ENCODE measurements around the gene NHS.

NHS gene

DNA sequence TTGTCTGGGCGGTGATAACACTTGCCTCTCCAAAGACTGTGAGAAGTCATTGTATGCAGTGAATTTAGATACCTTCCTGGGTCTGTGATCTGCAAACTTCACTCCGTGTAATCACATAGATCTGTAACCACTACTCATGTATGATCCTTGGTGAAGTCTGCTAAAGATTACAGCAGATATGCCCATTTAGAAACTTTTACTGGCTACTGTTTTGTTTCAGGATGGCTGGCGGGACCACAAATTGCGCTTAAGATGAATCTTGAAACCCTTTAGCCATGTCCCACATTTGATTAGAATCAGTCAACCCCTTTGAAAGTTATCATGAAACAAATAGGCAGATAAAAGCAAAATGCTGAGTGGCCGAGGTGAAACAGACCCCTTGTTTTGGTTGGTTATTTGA is 235.8 kb downstream of the NHS start:
- no peaks in the 10 kb centered on the region for H3K9me3 ChIP-seq (replicated peaks; ENCODE audit: low read length)
- H3K4me1 ChIP-seq (ENCODE audit: control insufficient read depth, insufficient read depth, low read length), result no peaks in the 10 kb centered on the region
- H3K4me2 ChIP-seq (ENCODE audit: low read length), result no peak overlapping the region
- H3K4me3 ChIP-seq (ENCODE audit: low read length), result no peak overlapping the region
- no peaks in the 10 kb centered on the region for H3K36me3 ChIP-seq (ENCODE audit: insufficient read depth, low read length)
- no peak overlapping the region for H3K9ac ChIP-seq (ENCODE audit: low read depth, low read length)
- no peaks in the 10 kb centered on the region for H3K27me3 ChIP-seq (ENCODE audit: control insufficient read depth, insufficient read depth, low read length)

DNA sequence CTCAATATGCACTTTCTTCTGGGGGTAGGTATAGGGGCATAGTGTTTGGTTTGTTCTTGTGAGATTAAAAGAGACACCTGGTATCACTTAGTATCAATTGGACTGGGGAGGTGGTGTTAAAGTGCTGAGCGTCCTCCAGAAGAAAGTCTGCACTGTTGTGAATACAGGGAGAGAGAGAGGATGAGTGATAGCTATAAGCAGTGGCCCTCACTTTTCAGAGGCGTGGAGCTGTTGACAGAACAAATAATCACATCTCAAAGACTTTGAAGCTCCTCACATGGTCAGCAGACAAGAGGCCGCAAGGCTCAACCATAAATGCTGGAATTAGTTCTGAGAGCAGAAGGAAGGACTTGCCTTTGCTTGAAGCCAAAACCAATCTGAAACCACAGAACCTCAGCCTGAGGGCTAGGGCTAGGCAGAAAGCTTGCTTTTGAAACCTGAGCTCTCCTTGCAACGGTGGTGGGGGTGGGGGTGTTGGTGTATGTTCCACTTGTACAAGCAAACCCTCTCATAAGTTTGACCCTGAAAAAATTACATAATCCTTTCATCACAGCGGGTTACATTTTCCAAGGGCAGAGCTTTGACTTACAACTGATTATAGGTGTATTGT is 239.1 kb downstream of the NHS start:
- H3K4me3 ChIP-seq (ENCODE audit: low read length), result no peak overlapping the region
- no peaks in the 10 kb centered on the region for H3K27me3 ChIP-seq (ENCODE audit: control insufficient read depth, insufficient read depth, low read length)
- no peaks in the 10 kb centered on the region for H3K9me3 ChIP-seq (replicated peaks; ENCODE audit: low read length)
- H3K4me1 ChIP-seq (ENCODE audit: control insufficient read depth, insufficient read depth, low read length), result no peaks in the 10 kb centered on the region
- H3K36me3 ChIP-seq (ENCODE audit: insufficient read depth, low read length), result no peaks in the 10 kb centered on the region
- H3K4me2 ChIP-seq (ENCODE audit: low read length), result no peak overlapping the region
- no peak overlapping the region for H3K9ac ChIP-seq (ENCODE audit: low read depth, low read length)

DNA sequence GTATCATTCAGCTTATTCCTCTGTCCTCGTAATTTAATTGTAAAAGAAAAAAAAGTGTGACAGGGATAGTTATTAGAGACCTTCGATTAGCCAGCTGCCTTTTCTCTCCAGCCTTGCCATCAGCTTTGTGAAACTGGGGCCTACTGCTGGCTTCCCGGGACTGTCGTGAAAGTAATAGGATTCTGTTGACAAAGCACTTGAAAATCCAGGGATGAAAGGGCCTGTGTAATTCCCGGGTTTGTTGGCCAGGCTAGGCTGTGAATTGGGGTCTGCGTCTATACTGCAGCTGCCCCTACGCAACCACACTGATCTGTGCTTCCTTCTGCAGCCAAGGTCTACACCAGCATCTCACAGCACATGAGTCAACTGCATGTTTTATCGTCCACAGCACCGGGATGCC is 241.9 kb downstream of the NHS start:
- Histone ChIP-seq H3K4me1 (ENCODE audit: control insufficient read depth, insufficient read depth, low read length) (no peaks in the 10 kb centered on the region), H3K36me3 (ENCODE audit: insufficient read depth, low read length) (no peaks in the 10 kb centered on the region), H3K4me2 (ENCODE audit: low read length) (no peak overlapping the region), H3K9me3 (replicated peaks; ENCODE audit: low read length) (no peaks in the 10 kb centered on the region), H3K4me3 (ENCODE audit: low read length) (no peak overlapping the region), H3K9ac (ENCODE audit: low read depth, low read length) (no peak overlapping the region), H3K27me3 (ENCODE audit: control insufficient read depth, insufficient read depth, low read length) (no peaks in the 10 kb centered on the region)

DNA sequence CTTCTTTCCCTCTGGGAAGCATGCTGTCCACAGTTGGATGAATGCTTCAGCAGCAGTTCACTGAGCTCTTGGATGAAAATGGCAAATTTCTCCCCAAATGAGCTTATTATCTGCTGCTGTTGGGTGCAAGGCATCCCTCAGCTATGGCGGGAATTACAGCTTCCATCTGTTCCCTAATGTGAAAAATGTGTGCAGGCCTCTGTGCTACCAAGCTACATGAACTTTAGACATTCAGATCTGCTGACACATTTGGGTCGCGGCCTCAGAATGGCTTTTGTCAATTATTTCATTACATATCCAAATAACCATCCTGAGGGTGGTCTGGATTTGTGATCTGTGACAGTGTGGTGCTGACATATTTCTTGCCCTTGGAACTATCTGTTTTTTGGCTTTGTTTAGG is 242.8 kb downstream of the NHS start:
- no peaks in the 10 kb centered on the region for H3K4me1 ChIP-seq (ENCODE audit: control insufficient read depth, insufficient read depth, low read length)
- no peak overlapping the region for H3K9ac ChIP-seq (ENCODE audit: low read depth, low read length)
- no peaks in the 10 kb centered on the region for H3K27me3 ChIP-seq (ENCODE audit: control insufficient read depth, insufficient read depth, low read length)
- no peaks in the 10 kb centered on the region for H3K9me3 ChIP-seq (replicated peaks; ENCODE audit: low read length)
- no peak overlapping the region for H3K4me3 ChIP-seq (ENCODE audit: low read length)
- H3K36me3 ChIP-seq (ENCODE audit: insufficient read depth, low read length), result no peaks in the 10 kb centered on the region
- H3K4me2 ChIP-seq (ENCODE audit: low read length), result no peak overlapping the region

DNA sequence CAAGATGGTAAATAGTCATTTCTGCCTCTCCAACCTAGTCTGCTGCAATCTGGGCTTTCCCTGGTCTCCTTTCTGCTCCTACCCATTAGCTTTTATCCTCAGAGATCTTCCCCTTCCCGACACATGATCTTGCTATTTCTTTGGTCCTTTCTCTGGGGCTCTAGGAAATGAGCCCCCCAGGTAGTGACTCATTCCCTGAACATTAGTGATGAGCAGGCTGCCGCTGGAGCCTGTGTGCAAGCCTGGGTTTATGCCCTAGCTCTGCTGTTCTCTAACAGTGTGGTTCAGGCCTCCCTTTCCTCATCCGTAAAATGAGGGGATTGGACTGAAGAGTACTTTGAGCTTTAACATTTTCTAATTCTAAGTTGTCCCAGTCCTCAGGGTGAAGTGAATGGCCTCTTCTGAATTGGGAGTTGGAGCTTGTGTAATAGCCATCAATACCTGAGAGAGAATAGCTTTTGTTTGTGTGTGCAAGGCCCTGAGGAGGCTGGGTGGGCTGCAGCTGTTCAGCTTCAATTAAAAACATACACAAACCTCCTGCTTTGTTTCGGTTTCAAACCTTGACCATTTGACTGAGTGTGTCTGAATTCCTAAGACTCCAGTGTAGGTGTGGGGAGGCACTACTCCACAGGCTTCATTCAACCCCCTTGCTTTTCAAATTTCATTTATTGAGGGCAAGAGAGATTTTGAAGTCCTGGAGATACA is 246.7 kb downstream of the NHS start:
- no peaks in the 10 kb centered on the region for H3K27me3 ChIP-seq (ENCODE audit: control insufficient read depth, insufficient read depth, low read length)
- no peak overlapping the region for H3K4me3 ChIP-seq (ENCODE audit: low read length)
- H3K4me1 ChIP-seq (ENCODE audit: control insufficient read depth, insufficient read depth, low read length), result no peaks in the 10 kb centered on the region
- H3K4me2 ChIP-seq (ENCODE audit: low read length), result no peak overlapping the region
- no peaks in the 10 kb centered on the region for H3K9me3 ChIP-seq (replicated peaks; ENCODE audit: low read length)
- H3K36me3 ChIP-seq (ENCODE audit: insufficient read depth, low read length), result no peaks in the 10 kb centered on the region
- H3K9ac ChIP-seq (ENCODE audit: low read depth, low read length), result no peak overlapping the region

DNA sequence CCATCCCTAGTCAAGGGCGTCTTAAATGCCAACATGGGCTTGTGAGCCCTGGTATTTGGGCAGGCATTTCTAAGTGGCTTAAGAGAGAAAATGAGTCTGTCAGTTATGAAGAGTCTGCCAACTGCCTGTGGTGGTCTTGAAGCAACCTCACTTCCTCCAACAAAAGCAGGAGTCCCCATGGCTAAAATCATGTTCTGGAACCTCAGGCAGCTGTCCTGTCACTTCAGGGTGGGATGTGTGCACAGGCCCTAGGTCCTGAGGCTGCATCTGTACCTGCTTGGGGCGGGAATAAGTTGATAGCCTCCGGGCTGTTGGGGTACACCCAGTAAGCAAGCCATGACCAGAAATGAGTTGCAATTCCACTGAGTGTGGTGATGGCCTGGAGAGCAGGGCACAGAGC is 247.3 kb downstream of the NHS start:
- Histone ChIP-seq H3K4me1 (ENCODE audit: control insufficient read depth, insufficient read depth, low read length) (no peaks in the 10 kb centered on the region), H3K9me3 (replicated peaks; ENCODE audit: low read length) (no peaks in the 10 kb centered on the region), H3K9ac (ENCODE audit: low read depth, low read length) (no peak overlapping the region), H3K4me3 (ENCODE audit: low read length) (no peak overlapping the region), H3K4me2 (ENCODE audit: low read length) (no peak overlapping the region), H3K36me3 (ENCODE audit: insufficient read depth, low read length) (no peaks in the 10 kb centered on the region), H3K27me3 (ENCODE audit: control insufficient read depth, insufficient read depth, low read length) (no peaks in the 10 kb centered on the region)

DNA sequence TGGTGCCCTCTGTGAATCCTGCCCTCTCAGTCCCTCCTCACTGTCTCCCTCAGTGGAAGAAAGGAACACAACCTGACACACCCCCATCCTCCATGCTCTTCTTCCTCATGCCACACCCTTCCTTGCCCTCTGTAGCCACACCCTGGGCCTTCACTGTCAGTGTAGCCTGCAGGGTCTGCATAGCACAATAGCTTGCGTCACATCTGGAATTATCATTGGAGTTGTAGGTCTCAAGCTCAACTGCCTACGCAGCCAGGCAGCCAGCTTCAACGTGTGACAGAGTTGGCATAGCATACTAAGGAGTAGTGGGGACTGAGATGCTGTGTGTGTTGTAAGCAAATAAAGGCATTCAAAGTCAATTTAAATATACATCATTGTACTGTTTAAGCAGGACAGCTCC is 248.8 kb downstream of the NHS start:
- H3K9ac ChIP-seq (ENCODE audit: low read depth, low read length), result no peak overlapping the region
- H3K4me2 ChIP-seq (ENCODE audit: low read length), result no peak overlapping the region
- H3K27me3 ChIP-seq (ENCODE audit: control insufficient read depth, insufficient read depth, low read length), result no peaks in the 10 kb centered on the region
- no peaks in the 10 kb centered on the region for H3K9me3 ChIP-seq (replicated peaks; ENCODE audit: low read length)
- H3K36me3 ChIP-seq (ENCODE audit: insufficient read depth, low read length), result no peaks in the 10 kb centered on the region
- no peaks in the 10 kb centered on the region for H3K4me1 ChIP-seq (ENCODE audit: control insufficient read depth, insufficient read depth, low read length)
- no peak overlapping the region for H3K4me3 ChIP-seq (ENCODE audit: low read length)

DNA sequence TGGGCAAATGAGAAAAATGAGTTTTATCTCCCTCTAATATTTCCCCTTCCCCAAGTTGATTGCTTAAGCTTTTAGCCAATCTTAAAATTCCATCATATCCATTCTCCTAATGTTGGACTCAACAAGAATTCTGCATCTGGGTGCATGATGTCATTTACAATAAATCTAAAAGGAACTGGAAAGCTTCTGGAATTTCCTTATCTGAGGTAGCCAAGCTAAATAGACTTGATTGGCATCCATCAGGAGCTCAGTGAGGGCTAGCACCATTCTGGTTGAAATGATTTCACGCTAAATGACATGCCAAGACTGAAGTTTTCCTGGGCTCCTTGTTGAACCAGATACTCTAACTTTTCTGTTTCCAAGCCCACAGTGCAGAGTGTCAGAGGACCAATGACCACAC is 252.0 kb downstream of the NHS start:
- Histone ChIP-seq H3K36me3 (ENCODE audit: insufficient read depth, low read length) (no peaks in the 10 kb centered on the region), H3K9me3 (replicated peaks; ENCODE audit: low read length) (no peaks in the 10 kb centered on the region), H3K4me2 (ENCODE audit: low read length) (no peak overlapping the region), H3K27me3 (ENCODE audit: control insufficient read depth, insufficient read depth, low read length) (no peaks in the 10 kb centered on the region), H3K9ac (ENCODE audit: low read depth, low read length) (no peak overlapping the region), H3K4me1 (ENCODE audit: control insufficient read depth, insufficient read depth, low read length) (no peaks in the 10 kb centered on the region), H3K4me3 (ENCODE audit: low read length) (no peak overlapping the region)

DNA sequence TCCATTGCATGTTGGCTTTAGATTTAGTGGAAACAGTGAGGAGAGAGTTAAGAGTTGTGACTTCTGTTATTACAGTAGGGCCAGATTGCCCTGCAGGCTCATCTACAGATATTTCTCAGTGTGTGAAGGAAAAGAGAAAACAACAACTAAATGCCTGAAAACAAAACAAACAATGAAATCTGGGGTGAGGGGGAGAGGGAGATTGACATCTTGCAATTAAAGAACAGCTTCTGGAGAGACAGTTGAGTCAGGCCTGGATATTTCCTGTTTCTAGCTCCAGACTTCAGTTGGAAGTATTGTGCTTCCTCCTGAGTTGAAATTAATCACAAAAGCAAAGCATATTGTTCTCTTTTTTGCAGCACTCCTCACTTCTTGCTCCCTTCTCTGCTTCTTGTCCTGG is 254.0 kb downstream of the NHS start:
- H3K36me3 ChIP-seq (ENCODE audit: insufficient read depth, low read length), result no peaks in the 10 kb centered on the region
- no peak overlapping the region for H3K4me3 ChIP-seq (ENCODE audit: low read length)
- no peak overlapping the region for H3K9ac ChIP-seq (ENCODE audit: low read depth, low read length)
- no peaks in the 10 kb centered on the region for H3K9me3 ChIP-seq (replicated peaks; ENCODE audit: low read length)
- no peak overlapping the region for H3K4me2 ChIP-seq (ENCODE audit: low read length)
- H3K27me3 ChIP-seq (ENCODE audit: control insufficient read depth, insufficient read depth, low read length), result no peaks in the 10 kb centered on the region
- no peaks in the 10 kb centered on the region for H3K4me1 ChIP-seq (ENCODE audit: control insufficient read depth, insufficient read depth, low read length)

DNA sequence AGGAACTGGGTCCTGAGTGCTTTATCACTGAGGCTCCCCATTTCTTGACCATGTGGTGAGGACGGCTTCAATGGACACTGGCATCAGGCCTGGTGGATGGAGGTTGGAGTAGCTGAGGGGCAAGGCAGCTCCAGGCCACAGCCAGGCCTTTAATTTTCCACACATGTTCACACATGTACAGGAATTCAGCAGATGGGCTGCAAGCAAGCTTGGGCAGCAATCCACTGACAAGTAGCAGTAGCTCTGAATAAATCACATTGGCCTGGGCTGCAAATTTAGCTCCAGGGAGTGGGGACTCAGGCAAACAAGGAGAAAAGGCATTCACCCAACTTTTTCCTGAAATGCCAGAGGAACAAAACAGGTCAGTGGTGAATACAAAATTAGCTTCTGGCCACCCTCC is 254.5 kb downstream of the NHS start:
- Histone ChIP-seq H3K4me1 (ENCODE audit: control insufficient read depth, insufficient read depth, low read length) (no peaks in the 10 kb centered on the region), H3K9me3 (replicated peaks; ENCODE audit: low read length) (no peaks in the 10 kb centered on the region), H3K27me3 (ENCODE audit: control insufficient read depth, insufficient read depth, low read length) (no peaks in the 10 kb centered on the region), H3K36me3 (ENCODE audit: insufficient read depth, low read length) (no peaks in the 10 kb centered on the region), H3K4me2 (ENCODE audit: low read length) (no peak overlapping the region), H3K4me3 (ENCODE audit: low read length) (no peak overlapping the region), H3K9ac (ENCODE audit: low read depth, low read length) (no peak overlapping the region)

DNA sequence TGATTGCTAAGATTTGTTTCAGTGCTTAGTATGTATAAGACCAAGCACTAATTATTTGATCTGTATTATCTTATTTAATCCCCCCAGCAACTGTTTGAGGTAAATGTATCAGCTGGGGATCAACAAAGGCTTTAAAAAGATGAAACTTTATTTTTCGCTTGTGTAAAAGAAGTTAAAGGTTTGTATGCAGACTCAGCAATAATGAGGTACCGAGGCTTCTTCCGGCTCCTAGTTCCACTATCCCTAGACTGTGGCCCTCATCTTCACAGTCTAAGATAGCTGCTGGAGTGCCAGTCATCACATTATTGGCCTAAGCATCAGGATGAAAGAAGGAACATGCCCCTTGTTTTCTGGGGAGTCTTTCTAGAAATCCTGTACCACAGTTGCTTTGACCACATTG is 256.6 kb downstream of the NHS start:
- H3K27me3 ChIP-seq (ENCODE audit: control insufficient read depth, insufficient read depth, low read length), result no peaks in the 10 kb centered on the region
- no peak overlapping the region for H3K4me2 ChIP-seq (ENCODE audit: low read length)
- H3K4me1 ChIP-seq (ENCODE audit: control insufficient read depth, insufficient read depth, low read length), result no peaks in the 10 kb centered on the region
- H3K9ac ChIP-seq (ENCODE audit: low read depth, low read length), result no peak overlapping the region
- H3K36me3 ChIP-seq (ENCODE audit: insufficient read depth, low read length), result no peaks in the 10 kb centered on the region
- no peaks in the 10 kb centered on the region for H3K9me3 ChIP-seq (replicated peaks; ENCODE audit: low read length)
- H3K4me3 ChIP-seq (ENCODE audit: low read length), result no peak overlapping the region

DNA sequence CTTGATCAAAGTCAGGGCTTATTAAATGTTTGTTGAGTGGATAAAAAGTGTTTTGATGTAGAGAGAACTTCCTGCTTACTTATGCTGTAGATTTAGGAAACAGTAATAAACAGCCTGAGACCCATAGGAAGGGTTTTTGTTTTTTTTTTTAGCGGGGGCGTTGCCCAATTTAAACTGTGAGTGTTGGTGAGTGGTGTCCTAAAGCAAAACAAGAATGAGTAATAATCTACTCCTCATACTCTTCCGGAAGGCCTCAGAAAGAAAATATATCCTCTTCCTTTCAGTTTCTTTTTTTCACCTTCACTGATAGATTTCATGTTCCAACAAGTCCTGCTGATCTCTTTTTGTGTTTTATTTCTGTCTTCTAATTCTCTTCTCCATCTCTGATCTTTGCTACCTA is 257.9 kb downstream of the NHS start:
- Histone ChIP-seq H3K9me3 (replicated peaks; ENCODE audit: low read length) (no peaks in the 10 kb centered on the region), H3K27me3 (ENCODE audit: control insufficient read depth, insufficient read depth, low read length) (no peaks in the 10 kb centered on the region), H3K4me1 (ENCODE audit: control insufficient read depth, insufficient read depth, low read length) (no peaks in the 10 kb centered on the region), H3K4me3 (ENCODE audit: low read length) (no peak overlapping the region), H3K4me2 (ENCODE audit: low read length) (no peak overlapping the region), H3K9ac (ENCODE audit: low read depth, low read length) (no peak overlapping the region), H3K36me3 (ENCODE audit: insufficient read depth, low read length) (no peaks in the 10 kb centered on the region)

Data from skeletal muscle satellite cell (primary cell).